SK-N-SH treated with all-trans-retinoic acid at 6 μM for 48 hours (cell line): ENCODE measurements around the gene RNASE9.
"Not testable (repeated sequence)": the region's sequence is repeated elsewhere in the genome, so short reads cannot be mapped to it uniquely, and the experiment has no call there.

Experiments used
- ATAC-seq: fragments of 200-7000 bp; cut with Tn5 transposase; 3 replicates; pipeline ENCODE4 v1.9.1; 2020; ENCODE audit warnings: mild to moderate bottlenecking, moderate library complexity
- ARNTL ChIP-seq: fragments of 450-650 bp; formaldehyde crosslinking; IDR thresholded peaks from 2 replicates; pipeline ENCODE4 v1.5.0; 2020; ENCODE audit warnings: low read depth, mild to moderate bottlenecking, moderate library complexity, borderline replicate concordance
- BACH2 ChIP-seq: fragments of 250-450 bp; sonication (Bioruptor Pico); IDR thresholded peaks from 2 replicates; pipeline ENCODE4 v1.9.0; 2021; ENCODE audit warnings: mild to moderate bottlenecking, borderline replicate concordance
- CREB5 ChIP-seq: fragments of 250-450 bp; sonication (Bioruptor Pico); IDR thresholded peaks from 2 replicates; pipeline ENCODE4 v1.5.1; 2020; ENCODE audit warnings: low read depth, mild to moderate bottlenecking, moderate library complexity
- CSRNP3 ChIP-seq: fragments of 250-450 bp; sonication (Bioruptor Pico); IDR thresholded peaks from 2 replicates; pipeline ENCODE4 v1.5.1; 2021; ENCODE audit warnings: mild to moderate bottlenecking, moderate library complexity
- ESRRG ChIP-seq: fragments of 250-450 bp; sonication (Bioruptor Pico); IDR thresholded peaks from 2 replicates; pipeline ENCODE4 v1.6.1; 2021; ENCODE audit warnings: mild to moderate bottlenecking
- GLIS3 ChIP-seq: fragments of 250-450 bp; sonication (Bioruptor Pico); IDR thresholded peaks from 2 replicates; pipeline ENCODE4 v1.5.0; 2020; ENCODE audit warnings: mild to moderate bottlenecking, moderate library complexity
- OSR1 ChIP-seq: fragments of 250-450 bp; sonication (Bioruptor Pico); IDR thresholded peaks from 2 replicates; pipeline ENCODE4 v1.8.0; 2022; ENCODE audit warnings: moderate library complexity, mild to moderate bottlenecking, inconsistent platforms
- PATZ1 ChIP-seq: fragments of 250-450 bp; sonication (Bioruptor Pico); IDR thresholded peaks from 2 replicates; pipeline ENCODE4 v1.8.0; 2020; ENCODE audit warnings: mild to moderate bottlenecking, moderate library complexity, borderline replicate concordance
- POU6F1 ChIP-seq: fragments of 250-450 bp; sonication (Bioruptor Pico); IDR thresholded peaks from 2 replicates; pipeline ENCODE4 v1.8.0; 2021; ENCODE audit warnings: low read depth, mild to moderate bottlenecking, moderate library complexity, borderline replicate concordance
- PPARA ChIP-seq: fragments of 250-450 bp; sonication (Bioruptor Pico); IDR thresholded peaks from 2 replicates; pipeline ENCODE4 v1.5.0; 2020; ENCODE audit warnings: mild to moderate bottlenecking, borderline replicate concordance
- TCF4 ChIP-seq: fragments of 250-450 bp; sonication (Bioruptor Pico); IDR thresholded peaks from 2 replicates; pipeline ENCODE4 v1.8.0; 2021; ENCODE audit warnings: mild to moderate bottlenecking, moderate library complexity, borderline replicate concordance
- TOX ChIP-seq: fragments of 250-450 bp; sonication (Bioruptor Pico); IDR thresholded peaks from 2 replicates; pipeline ENCODE4 v1.8.0; 2021; ENCODE audit warnings: mild to moderate bottlenecking, moderate library complexity, borderline replicate concordance
- ZC3H10 ChIP-seq: fragments of 250-450 bp; sonication (Bioruptor Pico); IDR thresholded peaks from 2 replicates; pipeline ENCODE4 v1.5.1; 2021; ENCODE audit warnings: mild to moderate bottlenecking, moderate library complexity
- ZFP30 ChIP-seq: fragments of 450-650 bp; formaldehyde crosslinking; IDR thresholded peaks from 2 replicates; pipeline ENCODE4 v1.5.0; 2022; ENCODE audit warnings: mild to moderate bottlenecking, moderate library complexity
- ZNF565 ChIP-seq: fragments of 450-650 bp; formaldehyde crosslinking; conservative IDR thresholded peaks from 2 replicates; pipeline ENCODE4 v1.5.0; 2020; ENCODE audit warnings: low read depth, mild to moderate bottlenecking, moderate library complexity
- ZNF70 ChIP-seq: fragments of 450-650 bp; formaldehyde crosslinking; IDR thresholded peaks from 2 replicates; pipeline ENCODE4 v1.5.0; 2020; ENCODE audit warnings: mild to moderate bottlenecking, moderate library complexity
- ZNF8 ChIP-seq: fragments of 450-650 bp; formaldehyde crosslinking; IDR thresholded peaks from 2 replicates; pipeline ENCODE4 v1.5.0; 2020; ENCODE audit warnings: mild to moderate bottlenecking, moderate library complexity

RNASE9 gene

GRCh38 chr14:20578784-20579502 lies 18.1 kb upstream of the RNASE9 start:
- no peak for ATAC-seq
- no peak for TF ChIP-seq CSRNP3 (CRISPR knock-in tag)
- no peak for TF ChIP-seq ZNF8 (CRISPR knock-in tag)
- TF ChIP-seq ZC3H10 (CRISPR knock-in tag) = no peak
- TF ChIP-seq ZNF565 = no peak
- TF ChIP-seq ZNF70 = no peak
- no peak for TF ChIP-seq PPARA (CRISPR knock-in tag)
- TF ChIP-seq BACH2 (CRISPR knock-in tag) = no peak
- no peak for TF ChIP-seq TOX
- TF ChIP-seq TCF4 (CRISPR knock-in tag) = no peak
- TF ChIP-seq POU6F1 (CRISPR knock-in tag) = no peak
- TF ChIP-seq OSR1 (CRISPR knock-in tag) = no peak
- TF ChIP-seq, all 23 proteins: peak for 0

- no peak for TF ChIP-seq TCF4 (CRISPR knock-in tag)
- no peak for TF ChIP-seq OSR1 (CRISPR knock-in tag)
- no peak for TF ChIP-seq ZFP30 (CRISPR knock-in tag)
- TF ChIP-seq TOX = no peak
- no peak for TF ChIP-seq PPARA (CRISPR knock-in tag)
- no peak for TF ChIP-seq CSRNP3 (CRISPR knock-in tag)
- no peak for TF ChIP-seq CREB5 (CRISPR knock-in tag)
- TF ChIP-seq PATZ1 (CRISPR knock-in tag) = no peak
- TF ChIP-seq ZNF8 (CRISPR knock-in tag) = no peak
- no peak for TF ChIP-seq GLIS3 (CRISPR knock-in tag)
- TF ChIP-seq ZNF70 = no peak
- no peak for TF ChIP-seq ARNTL (CRISPR knock-in tag)
- TF ChIP-seq ZC3H10 (CRISPR knock-in tag) = no peak
- TF ChIP-seq ESRRG (CRISPR knock-in tag) = no peak
- no peak for ATAC-seq
Measured at GRCh38 chr14:20578325-20578724, 17.5 kb upstream of the RNASE9 start.

- ATAC-seq = not testable (repeated sequence)
Measured at GRCh38 chr14:20572382-20572990, 11.6 kb upstream of the RNASE9 start.

- ATAC-seq = not testable (repeated sequence)
Measured at GRCh38 chr14:20570720-20571119, 9.9 kb upstream of the RNASE9 start.

GRCh38 chr14:20569865-20570264 lies 9.0 kb upstream of the RNASE9 start:
- ATAC-seq = not testable (repeated sequence)
